ENCODE data around the gene PTPN1. TPM values are rescaled to one million over a fixed set of nuclear protein-coding genes. Genes with fewer than 3 reads are reported as not detected.

PTPN1 gene
- total and polyA plus RNA-seq, 10 of the 15 experiments (the other 5 are each of a cell fraction or from before 2014, with no cell fraction given), result 15.9 to 74.7 (median 43.9) TPM

DNA sequence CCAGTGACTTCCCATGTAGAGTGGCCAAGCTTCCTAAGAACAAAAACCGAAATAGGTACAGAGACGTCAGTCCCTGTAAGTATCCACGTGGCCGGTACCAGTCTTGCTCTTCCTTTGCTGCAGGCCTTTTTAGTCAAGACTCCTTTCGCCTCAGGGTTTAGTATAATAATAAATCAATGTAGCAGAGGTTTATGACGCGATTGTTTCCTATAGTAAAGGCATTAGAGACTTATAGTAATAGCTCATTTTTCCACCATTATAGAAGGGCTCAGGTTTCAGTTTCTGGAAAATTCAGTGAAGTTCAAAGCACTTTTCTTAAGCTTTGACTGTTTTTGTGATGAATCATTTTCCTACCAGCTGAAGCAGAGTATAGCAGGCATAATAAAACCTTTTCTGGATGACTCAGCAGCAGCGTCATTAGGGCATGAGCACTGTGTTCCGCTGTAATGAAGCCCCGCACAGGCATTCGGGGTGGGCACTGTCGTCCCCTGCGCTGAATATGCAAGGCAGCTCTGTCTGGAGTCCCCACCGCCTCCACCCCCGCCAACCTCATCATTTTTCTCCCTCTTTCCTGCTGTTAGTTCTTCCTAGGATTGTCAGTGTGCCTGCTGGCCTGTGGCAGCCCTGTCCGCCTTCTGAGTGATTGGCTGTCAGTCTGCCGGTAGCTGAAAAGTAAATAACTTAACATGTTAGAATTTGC lies 51.3 kb downstream of the PTPN1 start (continued):
- TF ChIP-seq, protein P1, sequence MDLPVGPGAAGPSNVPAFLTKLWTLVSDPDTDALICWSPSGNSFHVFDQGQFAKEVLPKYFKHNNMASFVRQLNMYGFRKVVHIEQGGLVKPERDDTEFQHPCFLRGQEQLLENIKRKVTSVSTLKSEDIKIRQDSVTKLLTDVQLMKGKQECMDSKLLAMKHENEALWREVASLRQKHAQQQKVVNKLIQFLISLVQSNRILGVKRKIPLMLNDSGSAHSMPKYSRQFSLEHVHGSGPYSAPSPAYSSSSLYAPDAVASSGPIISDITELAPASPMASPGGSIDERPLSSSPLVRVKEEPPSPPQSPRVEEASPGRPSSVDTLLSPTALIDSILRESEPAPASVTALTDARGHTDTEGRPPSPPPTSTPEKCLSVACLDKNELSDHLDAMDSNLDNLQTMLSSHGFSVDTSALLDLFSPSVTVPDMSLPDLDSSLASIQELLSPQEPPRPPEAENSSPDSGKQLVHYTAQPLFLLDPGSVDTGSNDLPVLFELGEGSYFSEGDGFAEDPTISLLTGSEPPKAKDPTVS (IDR thresholded peaks at IDR 0.05; ENCODE audit: low read depth, low read length), result no peak
- no peak for TF ChIP-seq TBL1XR1 (IDR thresholded peaks at IDR 0.05; ENCODE audit: low read depth, low read length)
- no peak for TF ChIP-seq ZBED1 (IDR thresholded peaks at IDR 0.05; ENCODE audit: borderline replicate concordance)
- TF ChIP-seq, protein P2, sequence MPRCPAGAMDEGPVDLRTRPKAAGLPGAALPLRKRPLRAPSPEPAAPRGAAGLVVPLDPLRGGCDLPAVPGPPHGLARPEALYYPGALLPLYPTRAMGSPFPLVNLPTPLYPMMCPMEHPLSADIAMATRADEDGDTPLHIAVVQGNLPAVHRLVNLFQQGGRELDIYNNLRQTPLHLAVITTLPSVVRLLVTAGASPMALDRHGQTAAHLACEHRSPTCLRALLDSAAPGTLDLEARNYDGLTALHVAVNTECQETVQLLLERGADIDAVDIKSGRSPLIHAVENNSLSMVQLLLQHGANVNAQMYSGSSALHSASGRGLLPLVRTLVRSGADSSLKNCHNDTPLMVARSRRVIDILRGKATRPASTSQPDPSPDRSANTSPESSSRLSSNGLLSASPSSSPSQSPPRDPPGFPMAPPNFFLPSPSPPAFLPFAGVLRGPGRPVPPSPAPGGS (IDR thresholded peaks at IDR 0.05; ENCODE audit: borderline replicate concordance, insufficient read depth, low read depth, low read length, poor library complexity, severe bottlenecking), result no peak
- no peak for TF ChIP-seq MYC (IDR thresholded peaks at IDR 0.05; ENCODE audit: insufficient read depth, insufficient read length, insufficient replicate concordance, low read length, severe bottlenecking)
- TF ChIP-seq STAT3 (IDR thresholded peaks at IDR 0.05; ENCODE audit: low read depth, low read length), result no peak
- TF ChIP-seq JUNB (IDR thresholded peaks at IDR 0.05), result peak; percentile 95
- no peak for TF ChIP-seq EP300 (IDR thresholded peaks at IDR 0.05; ENCODE audit: borderline replicate concordance in 1 of 2, control insufficient read depth in 1 of 2, low read depth in 2 of 2, low read length in 2 of 2)
- TF ChIP-seq BRCA1 (IDR thresholded peaks at IDR 0.05; ENCODE audit: low read depth, low read length), result no peak
- TF ChIP-seq DPF2 (IDR thresholded peaks at IDR 0.05), result no peak
- TF ChIP-seq IRF4 (IDR thresholded peaks at IDR 0.05; ENCODE audit: low read depth, low read length), result peak; percentile 74; the same call in 1 of the 2 replicates
- no peak for TF ChIP-seq RB1 (IDR thresholded peaks at IDR 0.05; ENCODE audit: borderline replicate concordance)
- TF ChIP-seq, protein P3, sequence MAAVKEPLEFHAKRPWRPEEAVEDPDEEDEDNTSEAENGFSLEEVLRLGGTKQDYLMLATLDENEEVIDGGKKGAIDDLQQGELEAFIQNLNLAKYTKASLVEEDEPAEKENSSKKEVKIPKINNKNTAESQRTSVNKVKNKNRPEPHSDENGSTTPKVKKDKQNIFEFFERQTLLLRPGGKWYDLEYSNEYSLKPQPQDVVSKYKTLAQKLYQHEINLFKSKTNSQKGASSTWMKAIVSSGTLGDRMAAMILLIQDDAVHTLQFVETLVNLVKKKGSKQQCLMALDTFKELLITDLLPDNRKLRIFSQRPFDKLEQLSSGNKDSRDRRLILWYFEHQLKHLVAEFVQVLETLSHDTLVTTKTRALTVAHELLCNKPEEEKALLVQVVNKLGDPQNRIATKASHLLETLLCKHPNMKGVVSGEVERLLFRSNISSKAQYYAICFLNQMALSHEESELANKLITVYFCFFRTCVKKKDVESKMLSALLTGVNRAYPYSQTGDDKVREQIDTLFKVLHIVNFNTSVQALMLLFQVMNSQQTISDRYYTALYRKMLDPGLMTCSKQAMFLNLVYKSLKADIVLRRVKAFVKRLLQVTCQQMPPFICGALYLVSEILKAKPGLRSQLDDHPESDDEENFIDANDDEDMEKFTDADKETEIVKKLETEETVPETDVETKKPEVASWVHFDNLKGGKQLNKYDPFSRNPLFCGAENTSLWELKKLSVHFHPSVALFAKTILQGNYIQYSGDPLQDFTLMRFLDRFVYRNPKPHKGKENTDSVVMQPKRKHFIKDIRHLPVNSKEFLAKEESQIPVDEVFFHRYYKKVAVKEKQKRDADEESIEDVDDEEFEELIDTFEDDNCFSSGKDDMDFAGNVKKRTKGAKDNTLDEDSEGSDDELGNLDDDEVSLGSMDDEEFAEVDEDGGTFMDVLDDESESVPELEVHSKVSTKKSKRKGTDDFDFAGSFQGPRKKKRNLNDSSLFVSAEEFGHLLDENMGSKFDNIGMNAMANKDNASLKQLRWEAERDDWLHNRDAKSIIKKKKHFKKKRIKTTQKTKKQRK (IDR thresholded peaks at IDR 0.05; ENCODE audit: low read depth, low read length), result no peak
- TF ChIP-seq, protein P4, sequence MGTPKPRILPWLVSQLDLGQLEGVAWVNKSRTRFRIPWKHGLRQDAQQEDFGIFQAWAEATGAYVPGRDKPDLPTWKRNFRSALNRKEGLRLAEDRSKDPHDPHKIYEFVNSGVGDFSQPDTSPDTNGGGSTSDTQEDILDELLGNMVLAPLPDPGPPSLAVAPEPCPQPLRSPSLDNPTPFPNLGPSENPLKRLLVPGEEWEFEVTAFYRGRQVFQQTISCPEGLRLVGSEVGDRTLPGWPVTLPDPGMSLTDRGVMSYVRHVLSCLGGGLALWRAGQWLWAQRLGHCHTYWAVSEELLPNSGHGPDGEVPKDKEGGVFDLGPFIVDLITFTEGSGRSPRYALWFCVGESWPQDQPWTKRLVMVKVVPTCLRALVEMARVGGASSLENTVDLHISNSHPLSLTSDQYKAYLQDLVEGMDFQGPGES (IDR thresholded peaks at IDR 0.05), result no peak
- TF ChIP-seq, protein P5, sequence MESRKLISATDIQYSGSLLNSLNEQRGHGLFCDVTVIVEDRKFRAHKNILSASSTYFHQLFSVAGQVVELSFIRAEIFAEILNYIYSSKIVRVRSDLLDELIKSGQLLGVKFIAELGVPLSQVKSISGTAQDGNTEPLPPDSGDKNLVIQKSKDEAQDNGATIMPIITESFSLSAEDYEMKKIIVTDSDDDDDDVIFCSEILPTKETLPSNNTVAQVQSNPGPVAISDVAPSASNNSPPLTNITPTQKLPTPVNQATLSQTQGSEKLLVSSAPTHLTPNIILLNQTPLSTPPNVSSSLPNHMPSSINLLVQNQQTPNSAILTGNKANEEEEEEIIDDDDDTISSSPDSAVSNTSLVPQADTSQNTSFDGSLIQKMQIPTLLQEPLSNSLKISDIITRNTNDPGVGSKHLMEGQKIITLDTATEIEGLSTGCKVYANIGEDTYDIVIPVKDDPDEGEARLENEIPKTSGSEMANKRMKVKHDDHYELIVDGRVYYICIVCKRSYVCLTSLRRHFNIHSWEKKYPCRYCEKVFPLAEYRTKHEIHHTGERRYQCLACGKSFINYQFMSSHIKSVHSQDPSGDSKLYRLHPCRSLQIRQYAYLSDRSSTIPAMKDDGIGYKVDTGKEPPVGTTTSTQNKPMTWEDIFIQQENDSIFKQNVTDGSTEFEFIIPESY (IDR thresholded peaks at IDR 0.05), result no peak
- no peak for TF ChIP-seq SREBF2 (IDR thresholded peaks at IDR 0.05; ENCODE audit: low read length)

Measured in GM12878 (cell line).